ENCODE results near the gene BSND. TPM values are rescaled to one million over a fixed set of nuclear protein-coding genes. Genes with fewer than 3 reads are reported as not detected.

The BSND gene
- total RNA-seq, 1 donor from 2014 or later = not detected

GRCh38 chr1:55038974-55039341 lies 40.2 kb downstream of the BSND start:
- H3K9me3 Mint-ChIP-seq (ENCODE audit: unreplicated experiment) = no peaks in the 10 kb centered on the region
- DNase-seq (ENCODE audit: extremely low spot score, unreplicated experiment) = no peak
- peak overlapping the region; percentile 65 for H3K4me3 Mint-ChIP-seq (ENCODE audit: unreplicated experiment)
- H3K27ac Mint-ChIP-seq (ENCODE audit: unreplicated experiment) = no peak overlapping the region
- H3K4me1 Mint-ChIP-seq (ENCODE audit: unreplicated experiment) = peaks cover 29% of the 10 kb centered on the region
- peaks cover 3% of the 10 kb centered on the region for H3K36me3 Mint-ChIP-seq (ENCODE audit: unreplicated experiment)
- no peak for TF ChIP-seq CTCF (IDR thresholded peaks at IDR 0.05)
- peaks cover 66% of the 10 kb centered on the region for H3K27me3 Mint-ChIP-seq (ENCODE audit: unreplicated experiment)

GRCh38 chr1:55039342-55040082 lies 40.8 kb downstream of the BSND start, which contains the start of gene PCSK9:
TSS of gene PCSK9 (plus strand) at chr1:55039548. CDS start at chr1:55039838, 290 bp downstream.
- peak within 1 kb of the TSS; percentile 65 for H3K4me3 Mint-ChIP-seq (ENCODE audit: unreplicated experiment)
- peaks cover 26% of the 10 kb centered on the region for H3K4me1 Mint-ChIP-seq (ENCODE audit: unreplicated experiment)
- peak within 1 kb of the TSS; percentile 25 for H3K27ac Mint-ChIP-seq (ENCODE audit: unreplicated experiment)
- no peak for TF ChIP-seq CTCF (IDR thresholded peaks at IDR 0.05)
- peaks cover 66% of the 10 kb centered on the region for H3K27me3 Mint-ChIP-seq (ENCODE audit: unreplicated experiment)
- peaks cover 3% of the 10 kb centered on the region for H3K36me3 Mint-ChIP-seq (ENCODE audit: unreplicated experiment)
- no peak for DNase-seq (ENCODE audit: extremely low spot score, unreplicated experiment)
- H3K9me3 Mint-ChIP-seq (ENCODE audit: unreplicated experiment) = no peaks in the 10 kb centered on the region

DNA sequence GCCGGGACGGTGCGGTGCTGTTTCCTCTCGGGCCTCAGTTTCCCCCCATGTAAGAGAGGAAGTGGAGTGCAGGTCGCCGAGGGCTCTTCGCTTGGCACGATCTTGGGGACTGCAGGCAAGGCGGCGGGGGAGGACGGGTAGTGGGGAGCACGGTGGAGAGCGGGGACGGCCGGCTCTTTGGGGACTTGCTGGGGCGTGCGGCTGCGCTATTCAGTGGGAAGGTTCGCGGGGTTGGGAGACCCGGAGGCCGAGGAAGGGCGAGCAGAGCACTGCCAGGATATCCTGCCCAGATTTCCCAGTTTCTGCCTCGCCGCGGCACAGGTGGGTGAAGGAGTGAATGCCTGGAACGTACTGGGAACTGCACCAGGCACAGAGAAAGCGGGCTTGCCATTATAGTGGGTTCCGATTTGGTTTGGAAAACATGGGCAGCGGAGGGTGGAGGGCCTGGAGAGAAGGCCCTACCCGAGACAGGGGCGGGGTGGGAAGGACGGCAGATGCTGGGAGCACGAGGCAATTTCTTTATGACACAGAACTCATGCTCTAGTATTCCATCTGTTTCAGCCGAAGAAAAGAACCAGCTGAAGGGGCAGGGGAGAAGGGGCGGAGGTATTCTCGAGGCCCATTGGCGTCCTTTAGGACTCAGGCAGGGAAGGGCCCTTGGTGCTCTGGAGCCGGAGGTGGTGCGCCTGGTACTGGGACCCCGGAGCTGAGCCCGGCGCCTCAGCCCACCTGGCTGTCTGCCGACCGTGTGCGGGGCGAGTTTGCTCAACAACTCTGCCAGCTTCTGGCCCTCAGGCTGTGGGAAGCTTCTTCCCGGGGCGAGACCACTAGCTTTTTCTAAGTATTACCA lies 41.6 kb downstream of the BSND start:
- Mint-ChIP-seq H3K36me3 (ENCODE audit: unreplicated experiment) (peaks cover 3% of the 10 kb centered on the region), H3K27me3 (ENCODE audit: unreplicated experiment) (peaks cover 64% of the 10 kb centered on the region), H3K27ac (ENCODE audit: unreplicated experiment) (no peak overlapping the region), H3K4me1 (ENCODE audit: unreplicated experiment) (peaks cover 20% of the 10 kb centered on the region), H3K9me3 (ENCODE audit: unreplicated experiment) (no peaks in the 10 kb centered on the region), H3K4me3 (ENCODE audit: unreplicated experiment) (peak overlapping the region; percentile 65)
- DNase-seq (ENCODE audit: extremely low spot score, unreplicated experiment) = no peak
- no peak for TF ChIP-seq CTCF (IDR thresholded peaks at IDR 0.05)

DNA sequence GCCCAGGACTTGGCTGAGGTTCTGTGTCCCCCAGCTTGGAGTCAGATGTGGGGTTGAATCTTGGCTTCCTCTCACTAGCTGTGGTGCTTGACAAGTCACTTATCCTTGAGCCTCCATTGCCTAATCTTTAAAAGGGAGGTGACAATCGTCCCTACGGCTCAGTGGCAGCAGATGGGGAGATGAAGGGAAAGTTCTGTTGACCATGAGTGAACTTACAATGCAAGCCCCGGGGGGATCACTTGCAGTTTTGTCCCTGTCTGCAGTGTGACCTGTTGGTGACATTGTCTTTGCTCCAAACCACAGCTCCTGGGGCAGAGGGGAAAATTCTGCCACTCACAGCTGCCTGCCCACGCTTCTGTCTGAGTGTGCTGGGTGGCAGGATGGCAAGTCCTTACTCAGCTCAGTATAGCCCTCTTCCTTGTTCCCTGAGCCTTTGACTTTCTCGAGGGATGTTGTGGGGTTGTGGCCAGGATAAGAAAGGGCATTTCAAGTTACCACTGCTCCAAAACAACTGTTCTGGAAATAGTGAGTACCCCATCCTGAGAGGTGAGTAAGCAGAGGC lies 42.3 kb downstream of the BSND start:
- H3K36me3 Mint-ChIP-seq (ENCODE audit: unreplicated experiment) = peaks cover 3% of the 10 kb centered on the region
- peaks cover 58% of the 10 kb centered on the region for H3K27me3 Mint-ChIP-seq (ENCODE audit: unreplicated experiment)
- H3K27ac Mint-ChIP-seq (ENCODE audit: unreplicated experiment) = no peak overlapping the region
- H3K4me3 Mint-ChIP-seq (ENCODE audit: unreplicated experiment) = no peak overlapping the region
- TF ChIP-seq CTCF (IDR thresholded peaks at IDR 0.05) = no peak
- no peaks in the 10 kb centered on the region for H3K9me3 Mint-ChIP-seq (ENCODE audit: unreplicated experiment)
- DNase-seq (ENCODE audit: extremely low spot score, unreplicated experiment) = no peak
- H3K4me1 Mint-ChIP-seq (ENCODE audit: unreplicated experiment) = peaks cover 19% of the 10 kb centered on the region

GRCh38 chr1:55041613-55042012 lies 42.9 kb downstream of the BSND start:
- H3K4me3 Mint-ChIP-seq (ENCODE audit: unreplicated experiment) = no peak overlapping the region

More at GRCh38 chr1:55041613-55042012, 42.9 kb downstream of the BSND start:
- Mint-ChIP-seq H3K27me3 (ENCODE audit: unreplicated experiment) (peaks cover 53% of the 10 kb centered on the region), H3K9me3 (ENCODE audit: unreplicated experiment) (no peaks in the 10 kb centered on the region), H3K4me1 (ENCODE audit: unreplicated experiment) (peaks cover 19% of the 10 kb centered on the region), H3K27ac (ENCODE audit: unreplicated experiment) (no peak overlapping the region), H3K36me3 (ENCODE audit: unreplicated experiment) (peaks cover 3% of the 10 kb centered on the region)
- no peak for TF ChIP-seq CTCF (IDR thresholded peaks at IDR 0.05)
- DNase-seq (ENCODE audit: extremely low spot score, unreplicated experiment) = no peak

Data from osteocyte (in vitro differentiated cells).